Endothelial cell of umbilical vein (primary cell): ENCODE data around the gene PRMT2. TPM values are rescaled to one million over a fixed set of nuclear protein-coding genes. Genes with fewer than 3 reads are reported as not detected.

Experiments
- BruUV-seq: library from RNA; stranded (reverse); fragments of 400-500 nt; replicated peaks from 2 replicates; lab custom pipeline; 2021; lab: Mats Ljungman, UMichigan
- CTCF ChIA-PET: fragments of 300-600, 350-600 bp; sonication (Branson Sonifier 250); formaldehyde crosslinking; loops from one replicate; lab custom pipeline; 2021; ENCODE audit warnings: antibody characterized with exemption, inconsistent platforms; lab: Charles Lee
- POLR2A ChIA-PET: fragments of 300-600, 350-600 bp; sonication (Branson Sonifier 250); formaldehyde crosslinking; loops from one replicate; lab custom pipeline; 2021; ENCODE audit warnings: antibody characterized with exemption, inconsistent platforms; lab: Charles Lee
- DNase-seq: peaks from one replicate; pipeline ENCODE4 v3.0.0-alpha.2; 2011; ENCODE audit warnings: low read depth, low spot score
- FAIRE-seq: peaks from 2 replicates; lab custom pipeline; 2011; peaks lifted over from hg19 to GRCh38; lab: Jason Lieb, UNC
- H2AFZ ChIP-seq: 2 replicates; pipeline ENCODE4 v1.6.0; 2012; ENCODE audit warnings: low read depth, low read length, control low read depth, inconsistent platforms
- H3K27ac ChIP-seq: 2 replicates; pipeline ENCODE4 v1.5.1; 2011; ENCODE audit warnings: low read depth, mild to moderate bottlenecking, control low read depth, low read length, moderate library complexity; ENCODE audit not compliant: insufficient read depth
- H3K27me3 ChIP-seq, 2 experiments: 2 replicates each; pipeline versions ENCODE4 v1.6.0 to v1.6.1; 2011; ENCODE audit warnings: low read length in 2 of 2, mixed read lengths in 1 of 2; ENCODE audit not compliant: control insufficient read depth in 2 of 2, insufficient read depth in 2 of 2
- H3K36me3 ChIP-seq, 2 experiments: 2 replicates in 1 of 2; 3 replicates in 1 of 2; pipeline ENCODE4 v1.5.1; 2011; ENCODE audit warnings: low read length in 2 of 2, mild to moderate bottlenecking in 1 of 2, moderate library complexity in 1 of 2; ENCODE audit not compliant: control insufficient read depth in 2 of 2, insufficient read depth in 2 of 2; ENCODE audit errors: extremely low read depth in 1 of 2
- H3K4me1 ChIP-seq: 3 replicates; pipeline ENCODE4 v1.5.1; 2011; ENCODE audit warnings: mild to moderate bottlenecking, low read length; ENCODE audit not compliant: control insufficient read depth, insufficient read depth; ENCODE audit errors: extremely low read depth
- H3K4me2 ChIP-seq: 2 replicates; pipeline ENCODE4 v1.6.1; 2011; ENCODE audit warnings: low read length, control low read depth, mixed read lengths; ENCODE audit not compliant: insufficient read depth
- H3K4me3 ChIP-seq, 3 experiments: fragments of 200-600 bp in 1 of 3; sonication (generic), shearing (Covaris generic) in 1 of 3; replicated peaks in 1 of 3; 2 replicates each; pipeline ENCODE4 v1.5.1; 2011 to 2016; ENCODE audit warnings: control low read depth in 3 of 3, low read length in 3 of 3, mild to moderate bottlenecking in 2 of 3, inconsistent platforms in 1 of 3, low read depth in 1 of 3, moderate library complexity in 1 of 3; ENCODE audit not compliant: insufficient read depth in 1 of 3
- H3K79me2 ChIP-seq: 2 replicates; pipeline ENCODE4 v1.6.0; 2012; ENCODE audit warnings: low read length, inconsistent platforms; ENCODE audit not compliant: control insufficient read depth, insufficient read depth
- H3K9ac ChIP-seq: replicated peaks from 2 replicates; pipeline ENCODE3; 2011; ENCODE audit warnings: low read length, control low read depth; ENCODE audit not compliant: insufficient read depth; ENCODE audit errors: extremely low read depth
- H3K9me1 ChIP-seq: replicated peaks from 3 replicates; pipeline ENCODE4 v1.6.0; 2011; ENCODE audit warnings: mild to moderate bottlenecking, low read length; ENCODE audit not compliant: control insufficient read depth, insufficient read depth; ENCODE audit errors: extremely low read depth
- H3K9me3 ChIP-seq: replicated peaks from 2 replicates; pipeline ENCODE4 v1.5.1; 2012; ENCODE audit warnings: low read length, inconsistent platforms; ENCODE audit not compliant: control insufficient read depth, insufficient read depth
- H4K20me1 ChIP-seq: replicated peaks from 2 replicates; pipeline ENCODE3; 2011; ENCODE audit warnings: mild to moderate bottlenecking, low read length; ENCODE audit not compliant: control insufficient read depth, insufficient read depth; ENCODE audit errors: extremely low read depth
- CTCF ChIP-seq, 2 donors: IDR thresholded peaks; 1 replicate in 1 of 2; 2 replicates in 1 of 2; pipeline ENCODE4 v1.5.1; 2011; ENCODE audit warnings: low read length in 2 of 2, mild to moderate bottlenecking in 2 of 2, moderate library complexity in 2 of 2, control low read depth in 1 of 2, inconsistent platforms in 1 of 2, low read depth in 1 of 2; ENCODE audit not compliant: insufficient read depth in 1 of 2; ENCODE audit errors: extremely low read depth in 1 of 2
- EZH2 ChIP-seq: IDR thresholded peaks from 2 replicates; pipeline ENCODE4 v1.6.1; 2012; ENCODE audit warnings: borderline replicate concordance, low read depth, mild to moderate bottlenecking, moderate library complexity, low read length, inconsistent platforms; ENCODE audit not compliant: severe bottlenecking
- JUN ChIP-seq: IDR thresholded peaks from 2 replicates; pipeline ENCODE4 v1.6.1; 2011; ENCODE audit warnings: borderline replicate concordance, low read depth; ENCODE audit not compliant: insufficient read length, insufficient read depth
- POLR2A ChIP-seq: IDR thresholded peaks from 2 replicates; pipeline ENCODE4 v1.6.1; 2012; ENCODE audit warnings: low read depth, mild to moderate bottlenecking, control low read depth, low read length
- dilution Hi-C: fragments of 300-500 bp; cut with MboI; formaldehyde crosslinking; loops from one replicate; pipeline ENCODE4 v1.15.0; 2019; ENCODE audit warnings: low sequenced_read_pairs; ENCODE audit not compliant: extremely low pct_ligation_motif_present
- intact Hi-C: fragments of 100-400 bp; cut with micrococcal nuclease; formaldehyde crosslinking; loops from one replicate; pipeline ENCODE4 v1.10.0; 2022
- polyA plus RNA-seq, 4 experiments: library from polyadenylated mRNA; depleted of rRNA in 3 of 4; stranded (reverse) in 3 of 4; unstranded in 1 of 4; fragments of >200 nt; gene quantifications; 2 replicates each; pipeline versions ENCODE4 v1.2.1 to v1.2.3, GENCODE V29; 2011 to 2012; ENCODE audit warnings: missing spikeins in 1 of 4
- total RNA-seq: library from RNA; stranded (reverse); gene quantifications from 2 replicates; pipeline ENCODE4 v1.2.3, GENCODE V29; 2021

The PRMT2 gene
- total and polyA plus RNA-seq, 2 donors (not counting 3 experiments of a cell fraction or from before 2014, with no cell fraction given), result 125 to 193 TPM

- Histone ChIP-seq H3K27me3 (peaks cover 0 to 3% of the 10 kb centered on the region in 2 experiments), H3K9ac (no peak overlapping the region), H3K27ac (no peak overlapping the region), H2AFZ (no peak overlapping the region), H3K9me3 (no peaks in the 10 kb centered on the region), H3K4me3 (no peak overlapping the region), H3K4me1 (peaks cover 15% of the 10 kb centered on the region), H4K20me1 (no peaks in the 10 kb centered on the region), H3K4me2 (no peak overlapping the region), H3K79me2 (no peaks in the 10 kb centered on the region), H3K36me3 (no peaks in the 10 kb centered on the region), H3K9me1 (no peaks in the 10 kb centered on the region)
- FAIRE-seq (no peak), DNase-seq (no peak)
- no TSS peak for BruUV-seq
- CTCF ChIA-PET, result interaction anchor here (1.6 to 1.8 kb wide), 2 partner anchors 10 to 12 kb away, joined by 3 to 4 read pairs; no protein-coding TSS in a partner anchor
- TF ChIP-seq EZH2 (no peak), CTCF (IDR thresholded peaks at IDR 0.05; ENCODE audit: extremely low read depth in 1 of 2, insufficient read depth in 1 of 2, low read depth in 1 of 2, low read length in 2 of 2) (no peak), JUN (no peak), POLR2A (no peak)
- POLR2A ChIA-PET, result no interaction called here
- dilution Hi-C loops, result no loop called here
- intact Hi-C loops, result no loop called here
Observed at GRCh38 chr21:46597896-46598343, 37.6 kb upstream of the PRMT2 start.
